Activated naive CD8-positive, alpha-beta T cell treated with anti-CD3 and anti-CD28 coated beads for 36 hours (primary cell): ENCODE measurements around the gene NT5C1A. TPM values are rescaled to one million over a fixed set of nuclear protein-coding genes. Genes with fewer than 3 reads are reported as not detected.
A peak's percentile ranks its signal among the peaks of the same experiment; 100 is the strongest.

Source experiments
- DNase-seq: peaks from one replicate; pipeline ENCODE4 v3.0.0; 2021
- H3K27ac Mint-ChIP-seq: one replicate; pipeline ENCODE4 v1.8.0; 2022; ENCODE audit warnings: mild to moderate bottlenecking, moderate library complexity, mixed read lengths
- H3K27me3 Mint-ChIP-seq: one replicate; pipeline ENCODE4 v1.8.0; 2022; ENCODE audit warnings: mild to moderate bottlenecking, mixed read lengths
- H3K36me3 Mint-ChIP-seq: one replicate; pipeline ENCODE4 v1.8.0; 2021; ENCODE audit warnings: mild to moderate bottlenecking, mixed read lengths
- H3K4me1 Mint-ChIP-seq: one replicate; pipeline ENCODE4 v1.8.0; 2021; ENCODE audit warnings: mixed read lengths
- H3K4me3 Mint-ChIP-seq: one replicate; pipeline ENCODE4 v1.8.0; 2022; ENCODE audit warnings: mild to moderate bottlenecking, moderate library complexity, mixed read lengths
- H3K9me3 Mint-ChIP-seq: one replicate; pipeline ENCODE4 v1.8.0; 2022; ENCODE audit warnings: mixed read lengths
- total RNA-seq, 2 experiments: library from RNA; stranded (reverse); gene quantifications; one replicate each; pipeline ENCODE4 v1.2.3, GENCODE V29; 2021

Gene NT5C1A
- total RNA-seq, 2 experiments from 2014 or later = 0.32 TPM; not detected in 1

DNA sequence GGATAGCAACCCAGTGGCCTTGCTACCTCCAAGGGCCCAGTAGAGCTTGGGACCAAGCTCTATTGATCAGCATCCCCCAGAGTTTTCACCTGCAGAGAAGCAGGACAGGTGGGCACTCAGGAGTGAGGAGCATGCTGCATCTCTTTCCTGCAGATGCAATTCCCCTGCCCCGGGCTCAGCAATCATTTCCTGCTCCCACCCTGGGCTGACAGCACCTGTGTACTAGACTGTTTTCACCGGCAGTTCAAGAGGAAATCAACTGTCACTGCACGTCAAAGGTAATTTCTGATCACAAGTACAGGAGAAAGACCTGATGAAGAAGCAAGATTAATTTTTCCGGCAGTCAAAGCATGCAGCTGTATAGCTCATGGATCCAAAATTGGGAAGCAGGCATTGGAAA lies 8.8 kb upstream of the NT5C1A start:
- Mint-ChIP-seq H3K27ac (no peak overlapping the region), H3K4me1 (peaks cover 14% of the 10 kb centered on the region), H3K27me3 (peaks cover 9% of the 10 kb centered on the region), H3K4me3 (no peak overlapping the region), H3K9me3 (no peaks in the 10 kb centered on the region), H3K36me3 (peaks cover 3% of the 10 kb centered on the region)
- no peak for DNase-seq

DNA sequence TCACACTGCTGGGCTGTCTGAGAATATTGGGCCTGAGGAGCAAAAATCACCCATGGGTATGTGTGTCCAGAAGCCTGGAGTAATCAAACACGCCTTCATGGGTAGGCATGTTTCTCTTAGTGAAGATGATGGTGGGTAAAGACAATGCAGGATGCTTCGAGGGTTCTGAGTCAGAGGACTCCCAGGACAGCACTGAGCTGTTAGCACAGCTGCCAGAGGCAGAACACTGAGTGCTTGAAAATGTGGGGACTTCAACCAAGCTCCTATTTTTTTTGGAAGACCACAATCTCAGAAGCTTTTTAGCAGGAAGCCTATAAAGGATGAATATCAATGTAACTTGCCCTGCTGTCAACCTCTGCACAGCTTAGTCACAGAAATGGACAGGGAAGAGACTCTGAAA lies 7.9 kb upstream of the NT5C1A start:
- DNase-seq = no peak
- Mint-ChIP-seq H3K4me1 (peaks cover 14% of the 10 kb centered on the region), H3K27me3 (peaks cover 6% of the 10 kb centered on the region), H3K4me3 (no peak overlapping the region), H3K27ac (no peak overlapping the region), H3K36me3 (peaks cover 3% of the 10 kb centered on the region), H3K9me3 (no peaks in the 10 kb centered on the region)

DNA sequence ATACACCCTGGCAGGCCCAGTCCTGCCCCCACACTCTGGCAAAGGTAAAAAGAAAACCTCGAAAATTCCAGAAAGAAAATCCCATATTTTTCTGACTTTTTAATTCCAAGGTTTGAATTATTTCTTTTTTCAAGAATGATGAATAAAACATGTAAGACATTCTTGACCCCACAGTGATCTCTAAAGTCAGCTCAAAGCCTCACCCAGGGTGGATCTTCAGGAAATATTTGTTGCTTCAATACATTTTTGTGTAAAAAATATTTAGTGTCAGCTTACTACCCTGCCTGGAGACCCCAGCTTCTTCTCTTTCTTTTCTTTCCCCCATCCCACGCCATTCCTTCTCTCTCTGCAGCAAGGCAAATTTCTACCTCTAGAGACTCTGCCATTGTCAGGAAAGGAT lies 7.0 kb upstream of the NT5C1A start:
- Mint-ChIP-seq H3K4me1 (peaks cover 13% of the 10 kb centered on the region), H3K9me3 (no peaks in the 10 kb centered on the region), H3K36me3 (peaks cover 3% of the 10 kb centered on the region), H3K27me3 (no peaks in the 10 kb centered on the region), H3K4me3 (no peak overlapping the region), H3K27ac (no peak overlapping the region)
- DNase-seq = no peak

DNA sequence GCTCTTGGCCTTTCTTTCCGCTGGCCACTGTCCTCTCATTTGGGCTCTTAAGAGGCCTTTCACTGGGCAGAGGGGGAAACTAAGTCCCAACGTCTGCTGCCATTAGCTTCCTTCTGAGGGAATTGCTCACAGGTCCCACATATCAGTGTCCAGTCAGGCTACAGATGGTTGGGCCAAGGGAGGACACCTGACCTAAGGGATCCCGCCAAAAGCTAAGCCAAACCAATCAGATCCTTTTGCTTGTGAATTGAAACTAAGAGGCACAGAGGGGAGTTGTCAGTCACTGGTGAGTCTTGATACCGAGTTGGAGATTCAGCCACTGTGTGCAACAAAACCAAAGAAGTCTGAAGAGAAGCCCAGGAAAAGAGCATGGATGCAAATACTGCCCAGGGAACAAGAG lies 5.7 kb upstream of the NT5C1A start:
- H3K9me3 Mint-ChIP-seq = no peaks in the 10 kb centered on the region
- H3K4me3 Mint-ChIP-seq = no peak overlapping the region
- peaks cover 13% of the 10 kb centered on the region for H3K4me1 Mint-ChIP-seq
- peaks cover 4% of the 10 kb centered on the region for H3K27me3 Mint-ChIP-seq
- H3K27ac Mint-ChIP-seq = no peak overlapping the region
- DNase-seq = no peak
- H3K36me3 Mint-ChIP-seq = no peaks in the 10 kb centered on the region

DNA sequence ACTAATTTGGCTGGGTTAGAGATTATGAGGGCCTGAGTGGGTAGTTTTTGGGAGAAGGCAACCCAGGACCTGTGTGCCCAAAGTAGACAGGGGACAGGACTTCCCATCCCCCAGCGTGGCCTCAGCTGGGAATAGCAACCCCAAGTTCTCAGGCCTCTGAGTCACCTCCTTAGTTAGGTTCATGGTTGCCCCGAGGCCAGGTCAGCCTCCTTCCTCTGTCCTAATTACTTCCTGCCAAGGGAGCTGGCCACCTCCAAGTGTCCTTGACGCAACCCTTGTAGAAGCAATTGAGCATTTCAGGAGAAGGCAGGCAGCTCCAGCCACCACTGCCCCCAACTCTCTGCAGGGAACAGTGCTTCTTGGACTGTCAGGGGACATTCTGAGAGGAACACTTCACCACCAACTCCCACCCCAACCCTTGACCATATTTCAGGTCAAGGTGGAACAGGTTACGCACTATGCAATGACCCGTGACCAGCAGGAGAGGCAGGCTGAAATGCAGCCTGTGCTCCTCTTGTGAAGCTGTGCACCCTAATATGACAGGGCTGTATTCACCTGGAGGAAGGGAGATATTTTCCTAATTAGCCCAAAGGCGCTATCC lies 5.1 kb upstream of the NT5C1A start:
- Mint-ChIP-seq H3K27ac (no peak overlapping the region), H3K36me3 (no peaks in the 10 kb centered on the region), H3K4me3 (no peak overlapping the region), H3K9me3 (no peaks in the 10 kb centered on the region), H3K4me1 (peaks cover 14% of the 10 kb centered on the region), H3K27me3 (peaks cover 10% of the 10 kb centered on the region)
- no peak for DNase-seq

DNA sequence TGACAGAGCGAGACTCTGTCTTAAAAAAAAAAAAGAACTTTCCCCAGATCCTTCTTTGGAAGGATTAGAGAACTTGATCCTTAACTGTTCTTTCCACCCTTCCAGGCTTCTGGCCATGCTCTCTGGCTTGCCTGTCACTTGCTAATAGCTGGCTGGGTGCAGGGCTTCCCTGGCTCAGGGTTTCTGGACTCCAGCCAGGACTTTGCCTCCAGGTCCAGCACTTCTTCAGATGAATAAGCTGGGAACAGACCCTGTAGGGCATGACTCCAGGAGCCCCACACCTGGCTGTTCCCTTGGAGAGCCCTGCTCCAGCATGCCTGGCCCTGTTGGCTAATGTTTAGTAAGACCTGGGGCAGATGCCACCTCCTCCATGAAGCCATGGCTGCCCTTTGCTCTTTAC lies 3.3 kb upstream of the NT5C1A start:
- Mint-ChIP-seq H3K27ac (no peak overlapping the region), H3K4me3 (no peak overlapping the region), H3K27me3 (peaks cover 19% of the 10 kb centered on the region), H3K36me3 (no peaks in the 10 kb centered on the region), H3K4me1 (peaks cover 6% of the 10 kb centered on the region), H3K9me3 (no peaks in the 10 kb centered on the region)
- no peak for DNase-seq

DNA sequence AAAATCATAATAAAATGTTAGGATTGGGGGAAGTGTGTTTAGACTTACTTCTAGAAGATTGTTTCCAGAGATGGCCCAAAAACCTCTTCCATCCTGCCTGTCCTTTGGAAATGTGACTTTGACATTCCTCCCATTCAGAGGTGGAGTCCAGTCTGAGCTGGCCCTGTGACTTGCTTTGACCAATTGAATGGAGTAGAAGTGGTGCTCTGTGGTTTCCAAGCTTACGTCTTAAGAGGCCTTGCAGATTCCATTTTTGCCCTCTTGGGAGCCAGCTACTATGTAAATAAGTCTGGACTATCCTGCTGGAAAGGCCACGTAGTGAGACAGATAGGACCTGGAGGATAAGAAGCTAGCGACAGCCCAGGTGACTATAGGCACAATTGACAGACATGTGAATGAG lies 1.3 kb upstream of the NT5C1A start:
- H3K9me3 Mint-ChIP-seq = no peaks in the 10 kb centered on the region
- no peak overlapping the region for H3K4me3 Mint-ChIP-seq
- H3K27ac Mint-ChIP-seq = no peak overlapping the region
- H3K36me3 Mint-ChIP-seq = no peaks in the 10 kb centered on the region
- no peak for DNase-seq
- peaks cover 6% of the 10 kb centered on the region for H3K4me1 Mint-ChIP-seq
- peaks cover 38% of the 10 kb centered on the region for H3K27me3 Mint-ChIP-seq

DNA sequence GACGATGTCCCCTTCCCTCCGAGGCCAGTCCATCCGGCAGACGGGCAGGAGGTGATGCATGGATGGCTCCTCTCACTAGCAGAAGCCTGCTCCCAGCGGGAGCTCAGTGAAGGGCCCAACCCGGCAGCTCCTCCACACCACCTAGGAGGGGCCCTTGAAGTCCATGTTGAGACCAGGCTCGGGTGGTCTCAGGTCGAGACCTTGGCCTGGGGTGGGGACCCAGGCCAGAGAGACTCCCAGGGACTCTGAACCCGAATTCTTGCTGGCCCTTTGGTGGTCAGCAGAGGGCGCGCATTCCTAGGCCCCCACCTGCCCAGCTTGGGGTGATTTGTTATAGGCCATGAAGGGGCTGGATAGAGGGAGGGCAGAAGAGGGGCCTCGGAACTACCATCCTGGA lies 642 bp upstream of the NT5C1A start:
- no peaks in the 10 kb centered on the region for H3K9me3 Mint-ChIP-seq
- no peak overlapping the region for H3K27ac Mint-ChIP-seq
- H3K36me3 Mint-ChIP-seq = no peaks in the 10 kb centered on the region
- H3K27me3 Mint-ChIP-seq = peaks cover 39% of the 10 kb centered on the region
- DNase-seq = no peak
- peaks cover 11% of the 10 kb centered on the region for H3K4me1 Mint-ChIP-seq
- H3K4me3 Mint-ChIP-seq = peak overlapping the region; percentile 59

DNA sequence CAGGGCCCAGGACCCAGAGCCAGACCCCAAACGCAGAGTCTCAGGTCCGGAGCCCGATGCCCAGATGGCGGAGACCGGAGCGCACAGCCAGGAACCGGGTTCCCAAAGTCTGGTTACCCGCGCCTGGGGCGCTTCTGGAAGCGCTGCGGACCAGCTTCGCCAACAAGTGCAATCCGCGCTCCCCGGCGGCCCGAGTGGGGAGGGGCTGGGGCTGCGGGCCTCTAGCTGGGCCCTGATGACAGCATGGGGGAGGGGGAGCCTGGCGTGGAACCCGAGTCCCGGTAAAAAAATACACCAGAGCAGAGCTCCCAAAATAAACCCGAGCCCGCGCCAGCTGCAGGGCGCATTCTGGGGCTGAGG lies 494 bp downstream of the NT5C1A start:
- Mint-ChIP-seq H3K27ac (no peak overlapping the region), H3K27me3 (peaks cover 39% of the 10 kb centered on the region), H3K9me3 (no peaks in the 10 kb centered on the region), H3K4me3 (peak overlapping the region; percentile 42), H3K4me1 (peaks cover 22% of the 10 kb centered on the region), H3K36me3 (no peaks in the 10 kb centered on the region)
- DNase-seq = no peak

DNA sequence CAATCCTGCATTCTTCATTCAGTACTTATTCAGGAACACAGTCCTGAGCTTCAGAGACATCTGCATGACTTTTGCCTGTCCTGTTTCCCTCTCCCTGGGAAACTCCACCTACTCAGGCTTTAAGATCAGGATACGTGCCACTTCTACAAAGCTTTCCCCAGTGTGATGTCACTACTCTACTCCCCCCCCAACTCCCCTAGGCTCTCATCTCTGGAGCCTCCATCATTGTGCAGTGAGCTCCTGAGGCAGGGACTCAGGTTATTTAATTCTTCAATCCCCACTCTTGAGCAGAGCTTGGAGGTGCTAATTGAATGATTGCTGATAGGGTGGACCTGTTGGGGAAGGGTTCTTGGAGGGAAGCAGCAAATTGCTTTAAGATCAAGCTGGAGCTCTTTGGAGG lies 1.2 kb downstream of the NT5C1A start:
- Mint-ChIP-seq H3K27ac (no peak overlapping the region), H3K27me3 (peaks cover 39% of the 10 kb centered on the region), H3K9me3 (no peaks in the 10 kb centered on the region), H3K36me3 (no peaks in the 10 kb centered on the region), H3K4me3 (no peak overlapping the region), H3K4me1 (peaks cover 27% of the 10 kb centered on the region)
- DNase-seq = no peak

DNA sequence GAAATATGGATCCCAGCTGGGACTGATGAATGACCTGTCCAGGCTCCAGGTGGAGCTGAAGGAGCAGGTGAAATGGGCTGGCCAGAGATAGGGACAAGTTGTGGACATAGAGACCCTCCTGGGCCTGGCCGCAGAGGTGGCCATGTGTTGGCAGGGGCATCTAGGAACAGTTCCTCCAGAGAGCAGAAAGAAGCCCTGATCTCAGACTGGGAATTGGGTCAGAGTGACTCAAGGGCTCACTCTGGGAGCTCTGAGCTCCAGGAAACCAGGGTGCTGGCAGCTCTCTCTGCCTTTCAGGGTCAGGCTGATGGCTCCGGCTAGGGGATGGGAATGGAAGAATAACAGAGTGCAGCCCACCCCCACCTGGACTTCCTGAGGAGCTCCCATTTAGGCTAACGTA lies 3.0 kb downstream of the NT5C1A start:
- no peaks in the 10 kb centered on the region for H3K36me3 Mint-ChIP-seq

DNA sequence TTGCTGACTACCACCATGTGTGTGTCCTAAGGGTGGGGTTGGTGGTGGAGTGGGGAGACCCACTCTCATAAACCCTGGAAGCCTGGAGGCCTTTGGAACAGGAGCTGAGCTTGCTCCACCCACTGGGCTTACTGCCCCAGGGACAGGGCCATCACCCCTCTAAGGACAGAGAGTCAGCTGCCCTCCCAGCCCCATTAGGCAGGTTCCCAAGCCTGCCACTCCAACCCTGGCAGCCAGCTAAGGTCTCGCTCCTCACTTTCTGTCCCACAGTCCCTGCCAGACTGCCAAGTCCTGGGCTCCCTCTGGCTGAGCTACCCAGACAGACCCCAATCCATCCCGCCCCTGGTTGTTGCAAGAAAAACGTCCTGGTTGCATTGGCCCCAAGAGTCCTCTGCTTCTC lies 3.8 kb downstream of the NT5C1A start:
- H3K9me3 Mint-ChIP-seq = no peaks in the 10 kb centered on the region
- H3K36me3 Mint-ChIP-seq = no peaks in the 10 kb centered on the region

More for the DNA sequence above, 3.0 kb downstream of the NT5C1A start:
- no peak overlapping the region for H3K4me3 Mint-ChIP-seq
- no peak overlapping the region for H3K27ac Mint-ChIP-seq
- H3K4me1 Mint-ChIP-seq = peaks cover 27% of the 10 kb centered on the region
- H3K9me3 Mint-ChIP-seq = no peaks in the 10 kb centered on the region
- peaks cover 45% of the 10 kb centered on the region for H3K27me3 Mint-ChIP-seq
- DNase-seq = no peak

DNA sequence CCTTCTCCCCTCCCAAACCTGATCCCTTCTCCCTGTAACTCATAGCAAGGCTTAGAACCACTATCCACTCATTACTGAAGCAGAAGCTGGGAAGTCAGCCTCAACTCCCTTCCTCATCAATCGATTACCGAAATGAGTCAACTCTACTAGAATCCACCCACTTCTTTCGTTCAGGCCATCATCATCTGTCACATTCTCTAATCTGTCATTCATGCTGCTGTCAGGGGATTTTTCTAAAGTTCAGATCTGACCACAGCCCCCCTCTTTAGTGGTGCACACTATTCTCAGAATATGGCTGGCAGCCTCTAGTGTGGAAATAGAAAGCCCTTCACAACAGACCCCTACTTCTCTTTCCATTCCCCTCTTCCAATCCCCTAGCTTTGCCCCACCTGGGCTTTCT lies 5.1 kb downstream of the NT5C1A start:
- Mint-ChIP-seq H3K4me1 (peaks cover 26% of the 10 kb centered on the region), H3K4me3 (peak overlapping the region; percentile 1), H3K27ac (peak overlapping the region; percentile 79)

More for the DNA sequence above, 3.8 kb downstream of the NT5C1A start:
- Mint-ChIP-seq H3K4me3 (no peak overlapping the region), H3K27me3 (peaks cover 45% of the 10 kb centered on the region), H3K4me1 (peaks cover 27% of the 10 kb centered on the region), H3K27ac (no peak overlapping the region)
- no peak for DNase-seq

DNA sequence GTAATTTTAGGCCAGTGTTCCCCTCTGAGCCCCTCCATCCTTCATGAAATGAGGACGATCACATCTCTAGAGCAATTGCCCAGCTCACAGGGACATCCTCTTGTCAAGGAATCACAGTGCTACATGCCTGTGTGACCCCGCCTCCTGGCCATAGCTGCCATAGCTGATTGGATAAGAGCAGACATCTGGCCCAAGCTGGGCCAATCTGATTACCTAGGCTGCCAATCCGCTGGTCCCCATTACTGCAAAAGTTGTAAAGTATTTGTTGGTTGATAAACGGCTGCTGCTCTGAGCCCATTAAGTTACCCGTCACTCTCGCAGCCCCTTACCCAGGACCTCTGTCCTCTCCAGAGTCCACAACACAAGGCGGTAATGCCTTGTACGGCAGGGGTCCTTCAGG lies 8.3 kb downstream of the NT5C1A start:
- Mint-ChIP-seq H3K4me1 (peaks cover 21% of the 10 kb centered on the region), H3K4me3 (no peak overlapping the region), H3K36me3 (no peaks in the 10 kb centered on the region), H3K27me3 (peaks cover 15% of the 10 kb centered on the region), H3K27ac (no peak overlapping the region), H3K9me3 (no peaks in the 10 kb centered on the region)
- DNase-seq = no peak

More for the DNA sequence above, 5.1 kb downstream of the NT5C1A start:
- Mint-ChIP-seq H3K27me3 (peaks cover 35% of the 10 kb centered on the region), H3K9me3 (no peaks in the 10 kb centered on the region), H3K36me3 (no peaks in the 10 kb centered on the region)
- peak; percentile 73 for DNase-seq

DNA sequence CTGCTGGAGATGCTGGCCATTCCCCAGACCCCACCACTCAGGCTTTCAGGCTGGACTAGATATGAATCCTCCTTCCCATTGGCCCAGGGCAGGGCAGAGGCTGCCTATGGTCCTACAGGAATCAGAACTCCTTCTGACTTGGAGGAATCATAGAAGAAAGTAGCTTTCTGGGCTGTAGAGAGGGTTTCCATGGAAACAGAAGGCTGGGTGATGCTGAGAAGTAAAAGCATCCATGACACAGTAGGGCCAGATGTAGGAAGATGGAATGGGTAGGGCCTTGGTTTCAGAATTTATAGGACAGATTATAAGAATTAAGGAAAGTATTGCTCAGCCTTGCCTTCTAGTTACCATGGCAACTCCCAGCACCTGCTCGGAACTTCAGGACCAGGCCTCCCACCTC lies 9.0 kb downstream of the NT5C1A start:
- Mint-ChIP-seq H3K4me3 (no peak overlapping the region), H3K36me3 (no peaks in the 10 kb centered on the region), H3K27me3 (peaks cover 11% of the 10 kb centered on the region), H3K9me3 (no peaks in the 10 kb centered on the region), H3K4me1 (peaks cover 20% of the 10 kb centered on the region), H3K27ac (no peak overlapping the region)
- no peak for DNase-seq

DNA sequence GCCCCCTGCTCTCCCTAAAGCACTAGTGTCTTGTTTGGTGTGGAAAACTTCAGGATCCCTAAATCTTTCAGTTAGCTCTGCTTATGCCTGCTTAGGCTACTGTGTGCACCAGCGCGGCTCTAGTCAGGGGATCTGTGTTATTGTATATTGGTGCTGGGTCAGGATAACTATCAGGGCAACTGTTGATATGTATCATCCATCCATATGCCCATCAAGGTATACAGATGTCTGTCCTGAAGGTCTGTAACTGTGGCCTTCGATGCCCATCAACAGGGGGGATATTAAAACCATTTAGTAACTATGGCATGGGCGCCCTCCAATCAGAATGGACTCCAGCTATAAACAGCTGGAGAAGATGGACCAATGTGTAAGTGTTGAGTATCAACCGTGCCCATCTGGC lies 12.4 kb downstream of the NT5C1A start:
- Mint-ChIP-seq H3K4me3 (no peak overlapping the region), H3K27ac (no peak overlapping the region), H3K9me3 (no peaks in the 10 kb centered on the region), H3K4me1 (peaks cover 5% of the 10 kb centered on the region), H3K27me3 (peaks cover 9% of the 10 kb centered on the region), H3K36me3 (no peaks in the 10 kb centered on the region)
- DNase-seq = no peak
